ENCODE results near the gene ZFYVE28.

DNA sequence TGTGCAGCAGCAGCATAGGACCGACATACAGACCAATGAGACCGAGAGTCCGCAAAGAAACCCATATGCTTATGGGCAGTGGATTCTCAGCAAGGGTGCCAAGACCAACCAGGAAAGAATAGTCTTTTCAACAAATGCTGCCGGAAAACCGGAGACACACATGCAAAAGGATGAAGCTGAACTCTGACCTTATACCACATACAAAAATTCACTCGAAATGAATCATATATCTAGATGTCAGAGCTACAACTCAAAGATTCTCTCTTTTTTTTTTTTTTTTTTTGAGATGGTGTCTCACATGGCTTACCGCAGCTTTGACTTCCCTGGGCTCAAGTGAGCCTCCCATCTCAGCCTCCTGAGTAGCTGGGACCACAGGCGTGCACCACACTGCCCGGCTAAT, 140.5 kb downstream of the ZFYVE28 start:
- TF ChIP-seq, protein P1, sequence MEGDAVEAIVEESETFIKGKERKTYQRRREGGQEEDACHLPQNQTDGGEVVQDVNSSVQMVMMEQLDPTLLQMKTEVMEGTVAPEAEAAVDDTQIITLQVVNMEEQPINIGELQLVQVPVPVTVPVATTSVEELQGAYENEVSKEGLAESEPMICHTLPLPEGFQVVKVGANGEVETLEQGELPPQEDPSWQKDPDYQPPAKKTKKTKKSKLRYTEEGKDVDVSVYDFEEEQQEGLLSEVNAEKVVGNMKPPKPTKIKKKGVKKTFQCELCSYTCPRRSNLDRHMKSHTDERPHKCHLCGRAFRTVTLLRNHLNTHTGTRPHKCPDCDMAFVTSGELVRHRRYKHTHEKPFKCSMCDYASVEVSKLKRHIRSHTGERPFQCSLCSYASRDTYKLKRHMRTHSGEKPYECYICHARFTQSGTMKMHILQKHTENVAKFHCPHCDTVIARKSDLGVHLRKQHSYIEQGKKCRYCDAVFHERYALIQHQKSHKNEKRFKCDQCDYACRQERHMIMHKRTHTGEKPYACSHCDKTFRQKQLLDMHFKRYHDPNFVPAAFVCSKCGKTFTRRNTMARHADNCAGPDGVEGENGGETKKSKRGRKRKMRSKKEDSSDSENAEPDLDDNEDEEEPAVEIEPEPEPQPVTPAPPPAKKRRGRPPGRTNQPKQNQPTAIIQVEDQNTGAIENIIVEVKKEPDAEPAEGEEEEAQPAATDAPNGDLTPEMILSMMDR (IDR thresholded peaks at IDR 0.05), result no peak
- no peak for TF ChIP-seq POLR2AphosphoS5 (IDR thresholded peaks at IDR 0.05; ENCODE audit: insufficient read depth in 1 of 2, low read depth in 1 of 2)

Data from vagina (tissue), 2 donors.